ENCODE data around the gene SLC13A3. TPM values are rescaled to one million over a fixed set of nuclear protein-coding genes. Genes with fewer than 3 reads are reported as not detected.

The SLC13A3 gene
- total RNA-seq, 1 experiment from 2014 or later: not detected

DNA sequence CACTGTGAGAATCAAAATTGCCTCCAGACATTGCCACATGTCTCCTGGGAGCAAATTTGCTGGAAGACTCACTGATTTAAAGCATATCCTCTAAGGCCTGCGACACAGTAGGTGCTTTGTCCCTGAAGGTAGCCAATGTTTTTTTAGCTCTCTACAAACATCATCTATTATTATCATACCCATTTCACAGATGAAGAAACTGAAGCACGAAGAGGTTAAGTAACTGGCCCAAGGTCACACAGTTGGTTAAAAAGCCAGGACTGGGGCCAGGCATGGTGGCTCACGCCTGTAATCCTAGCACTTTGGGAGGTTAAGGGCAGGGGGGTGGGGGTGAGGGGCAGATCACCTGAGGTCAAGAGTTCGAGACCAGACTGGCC, 12.4 kb downstream of the SLC13A3 start:
- no peak for DNase-seq
- Histone ChIP-seq H3K4me3 (ENCODE audit: low read length) (no peak overlapping the region), H3K9me3 (ENCODE audit: low read length) (no peaks in the 10 kb centered on the region), H4K20me1 (ENCODE audit: insufficient read depth, low read depth, low read length) (no peaks in the 10 kb centered on the region), H3K36me3 (ENCODE audit: insufficient read depth, low read length) (no peaks in the 10 kb centered on the region), H3K79me2 (ENCODE audit: low read length) (no peaks in the 10 kb centered on the region), H3K9me2 (replicated peaks; ENCODE audit: insufficient read depth, low read length) (no peaks in the 10 kb centered on the region), H3K27ac (ENCODE audit: low read length) (no peak overlapping the region), H3K4me1 (ENCODE audit: low read length) (no peaks in the 10 kb centered on the region), H2AFZ (ENCODE audit: low read length) (no peak overlapping the region), H3K9ac (ENCODE audit: low read length) (no peak overlapping the region), H3K4me2 (ENCODE audit: low read depth, low read length, poor library complexity, severe bottlenecking) (no peak overlapping the region), H3K27me3 (ENCODE audit: low read length) (no peaks in the 10 kb centered on the region)

GRCh38 chr20:46638134-46638897, 12.9 kb downstream of the SLC13A3 start:
- Histone ChIP-seq H3K79me2 (ENCODE audit: low read length) (no peaks in the 10 kb centered on the region), H3K27me3 (ENCODE audit: low read length) (no peaks in the 10 kb centered on the region), H3K4me2 (ENCODE audit: low read depth, low read length, poor library complexity, severe bottlenecking) (no peak overlapping the region), H4K20me1 (ENCODE audit: insufficient read depth, low read depth, low read length) (no peaks in the 10 kb centered on the region), H3K36me3 (ENCODE audit: insufficient read depth, low read length) (no peaks in the 10 kb centered on the region), H3K9me3 (ENCODE audit: low read length) (no peaks in the 10 kb centered on the region), H3K4me3 (ENCODE audit: low read length) (no peak overlapping the region), H3K4me1 (ENCODE audit: low read length) (no peaks in the 10 kb centered on the region), H2AFZ (ENCODE audit: low read length) (no peak overlapping the region), H3K27ac (ENCODE audit: low read length) (no peak overlapping the region), H3K9ac (ENCODE audit: low read length) (no peak overlapping the region), H3K9me2 (replicated peaks; ENCODE audit: insufficient read depth, low read length) (no peaks in the 10 kb centered on the region)
- no peak for DNase-seq

DNA sequence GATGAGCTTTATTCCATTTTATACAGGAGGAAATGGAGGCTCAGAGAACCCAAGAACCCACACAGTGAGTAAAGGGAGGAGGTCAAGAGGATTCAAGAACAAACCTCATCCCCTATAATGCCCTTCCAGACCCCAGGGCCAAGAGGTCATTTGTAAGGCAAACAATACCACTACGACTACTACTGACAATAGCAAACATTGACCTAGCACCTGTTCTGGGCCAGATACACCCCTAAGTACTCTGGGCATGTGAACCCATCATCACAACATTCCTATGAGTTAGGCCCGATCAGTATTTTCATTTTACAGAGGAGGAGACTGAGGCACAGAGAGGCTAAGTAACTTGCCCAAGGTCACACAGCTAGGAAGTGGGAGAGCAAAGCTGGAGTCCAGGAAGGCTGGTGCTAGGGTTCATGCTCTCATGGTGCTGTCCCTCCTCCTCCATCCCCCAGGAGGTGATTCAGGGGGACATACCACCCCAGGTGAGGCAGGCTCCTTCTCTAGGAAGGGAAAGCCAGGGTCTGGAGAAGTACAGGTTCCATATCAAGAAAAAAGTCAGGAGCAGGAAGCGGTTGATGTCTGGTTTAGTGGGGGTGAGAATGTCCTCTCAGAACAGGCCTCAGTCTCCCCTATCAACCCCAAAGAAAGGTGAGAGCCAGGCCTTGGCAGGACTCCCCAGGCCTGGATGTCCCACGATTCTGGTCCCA, 13.7 kb downstream of the SLC13A3 start:
- Histone ChIP-seq H3K27me3 (ENCODE audit: low read length) (no peaks in the 10 kb centered on the region), H3K4me1 (ENCODE audit: low read length) (no peaks in the 10 kb centered on the region), H4K20me1 (ENCODE audit: insufficient read depth, low read depth, low read length) (no peaks in the 10 kb centered on the region), H3K9me2 (replicated peaks; ENCODE audit: insufficient read depth, low read length) (no peaks in the 10 kb centered on the region), H2AFZ (ENCODE audit: low read length) (no peak overlapping the region), H3K36me3 (ENCODE audit: insufficient read depth, low read length) (no peaks in the 10 kb centered on the region), H3K4me3 (ENCODE audit: low read length) (no peak overlapping the region), H3K9me3 (ENCODE audit: low read length) (no peaks in the 10 kb centered on the region), H3K27ac (ENCODE audit: low read length) (no peak overlapping the region), H3K4me2 (ENCODE audit: low read depth, low read length, poor library complexity, severe bottlenecking) (no peak overlapping the region), H3K9ac (ENCODE audit: low read length) (no peak overlapping the region), H3K79me2 (ENCODE audit: low read length) (no peaks in the 10 kb centered on the region)
- DNase-seq: no peak

GRCh38 chr20:46637020-46637419, 14.2 kb downstream of the SLC13A3 start:
- no peak overlapping the region for H3K4me2 ChIP-seq (ENCODE audit: low read depth, low read length, poor library complexity, severe bottlenecking)
- H3K4me3 ChIP-seq (ENCODE audit: low read length): no peak overlapping the region
- H3K9me3 ChIP-seq (ENCODE audit: low read length): no peaks in the 10 kb centered on the region
- no peaks in the 10 kb centered on the region for H4K20me1 ChIP-seq (ENCODE audit: insufficient read depth, low read depth, low read length)
- no peaks in the 10 kb centered on the region for H3K27me3 ChIP-seq (ENCODE audit: low read length)
- H2AFZ ChIP-seq (ENCODE audit: low read length): no peak overlapping the region
- no peaks in the 10 kb centered on the region for H3K9me2 ChIP-seq (replicated peaks; ENCODE audit: insufficient read depth, low read length)
- no peak for DNase-seq
- H3K36me3 ChIP-seq (ENCODE audit: insufficient read depth, low read length): no peaks in the 10 kb centered on the region
- H3K27ac ChIP-seq (ENCODE audit: low read length): no peak overlapping the region
- H3K79me2 ChIP-seq (ENCODE audit: low read length): no peaks in the 10 kb centered on the region
- no peak overlapping the region for H3K9ac ChIP-seq (ENCODE audit: low read length)
- no peaks in the 10 kb centered on the region for H3K4me1 ChIP-seq (ENCODE audit: low read length)

DNA sequence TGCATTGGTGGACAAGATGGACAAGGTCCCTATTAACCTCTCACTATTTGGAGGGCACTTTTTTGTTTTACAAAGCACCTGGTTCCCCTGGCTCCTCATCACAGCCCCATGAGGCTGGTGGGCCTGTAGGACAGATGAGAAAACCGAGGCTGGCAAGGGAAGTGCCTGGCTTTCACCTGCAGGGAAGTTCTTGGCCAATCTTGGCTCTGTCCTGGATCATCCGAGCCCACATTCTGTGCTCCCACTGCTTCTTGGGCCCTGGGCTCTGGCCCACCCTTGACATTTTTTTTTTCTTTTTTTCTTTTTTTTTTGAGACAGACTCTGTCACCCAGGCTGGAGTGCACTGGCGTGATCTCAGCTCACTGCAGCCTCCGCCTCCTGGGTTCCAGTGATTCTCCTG, 14.7 kb downstream of the SLC13A3 start:
- no peak overlapping the region for H3K27ac ChIP-seq (ENCODE audit: low read length)
- no peaks in the 10 kb centered on the region for H3K9me2 ChIP-seq (replicated peaks; ENCODE audit: insufficient read depth, low read length)
- H3K9me3 ChIP-seq (ENCODE audit: low read length): no peaks in the 10 kb centered on the region
- no peaks in the 10 kb centered on the region for H3K79me2 ChIP-seq (ENCODE audit: low read length)
- no peaks in the 10 kb centered on the region for H4K20me1 ChIP-seq (ENCODE audit: insufficient read depth, low read depth, low read length)
- no peaks in the 10 kb centered on the region for H3K27me3 ChIP-seq (ENCODE audit: low read length)
- H3K9ac ChIP-seq (ENCODE audit: low read length): no peak overlapping the region
- H2AFZ ChIP-seq (ENCODE audit: low read length): no peak overlapping the region
- no peak for DNase-seq
- H3K4me2 ChIP-seq (ENCODE audit: low read depth, low read length, poor library complexity, severe bottlenecking): no peak overlapping the region
- H3K4me3 ChIP-seq (ENCODE audit: low read length): no peak overlapping the region
- no peaks in the 10 kb centered on the region for H3K36me3 ChIP-seq (ENCODE audit: insufficient read depth, low read length)
- H3K4me1 ChIP-seq (ENCODE audit: low read length): no peaks in the 10 kb centered on the region

DNA sequence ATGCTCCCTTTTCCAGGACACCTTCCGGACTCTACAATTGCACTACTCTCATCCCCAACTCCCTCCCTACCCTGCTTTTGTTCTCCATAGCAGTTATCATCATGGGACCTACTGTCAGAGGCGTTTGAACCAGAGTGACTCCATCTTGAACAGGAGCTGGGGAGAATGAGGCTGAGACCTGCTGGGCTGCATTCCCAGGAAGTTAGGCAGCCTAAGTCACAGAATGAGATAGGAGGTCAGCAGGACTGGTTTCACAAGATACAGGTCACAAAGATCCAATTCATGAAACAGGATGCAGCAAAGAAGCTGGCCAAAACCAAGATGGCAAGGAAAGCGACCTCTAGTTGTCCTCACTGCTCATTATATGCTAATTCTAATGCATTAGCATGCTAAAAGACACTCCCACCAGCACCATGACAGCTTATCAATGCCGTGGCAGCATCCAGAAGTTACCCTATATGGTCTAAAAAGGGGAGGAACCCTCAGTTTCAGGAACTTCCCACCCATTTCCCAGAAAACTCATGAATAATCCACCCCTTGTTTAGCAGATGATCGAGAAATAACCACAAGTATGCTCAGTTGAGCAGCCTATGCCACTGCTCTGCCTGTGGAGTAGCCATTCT, 15.6 kb downstream of the SLC13A3 start:
- no peaks in the 10 kb centered on the region for H4K20me1 ChIP-seq (ENCODE audit: insufficient read depth, low read depth, low read length)
- H3K27me3 ChIP-seq (ENCODE audit: low read length): no peaks in the 10 kb centered on the region
- H3K4me1 ChIP-seq (ENCODE audit: low read length): no peaks in the 10 kb centered on the region
- no peak overlapping the region for H2AFZ ChIP-seq (ENCODE audit: low read length)
- no peak overlapping the region for H3K4me3 ChIP-seq (ENCODE audit: low read length)
- no peaks in the 10 kb centered on the region for H3K79me2 ChIP-seq (ENCODE audit: low read length)
- H3K36me3 ChIP-seq (ENCODE audit: insufficient read depth, low read length): no peaks in the 10 kb centered on the region
- H3K4me2 ChIP-seq (ENCODE audit: low read depth, low read length, poor library complexity, severe bottlenecking): no peak overlapping the region
- H3K9me3 ChIP-seq (ENCODE audit: low read length): no peaks in the 10 kb centered on the region
- no peak overlapping the region for H3K27ac ChIP-seq (ENCODE audit: low read length)
- H3K9ac ChIP-seq (ENCODE audit: low read length): no peak overlapping the region
- H3K9me2 ChIP-seq (replicated peaks; ENCODE audit: insufficient read depth, low read length): no peaks in the 10 kb centered on the region
- DNase-seq: no peak

GRCh38 chr20:46634528-46634927, 16.7 kb downstream of the SLC13A3 start:
- Histone ChIP-seq H3K27ac (ENCODE audit: low read length) (no peak overlapping the region), H3K9me2 (replicated peaks; ENCODE audit: insufficient read depth, low read length) (no peaks in the 10 kb centered on the region), H3K9me3 (ENCODE audit: low read length) (no peaks in the 10 kb centered on the region), H4K20me1 (ENCODE audit: insufficient read depth, low read depth, low read length) (no peaks in the 10 kb centered on the region), H3K4me2 (ENCODE audit: low read depth, low read length, poor library complexity, severe bottlenecking) (no peak overlapping the region), H3K79me2 (ENCODE audit: low read length) (no peaks in the 10 kb centered on the region), H3K27me3 (ENCODE audit: low read length) (no peaks in the 10 kb centered on the region), H3K9ac (ENCODE audit: low read length) (no peak overlapping the region), H2AFZ (ENCODE audit: low read length) (no peak overlapping the region), H3K36me3 (ENCODE audit: insufficient read depth, low read length) (no peaks in the 10 kb centered on the region), H3K4me1 (ENCODE audit: low read length) (no peaks in the 10 kb centered on the region), H3K4me3 (ENCODE audit: low read length) (no peak overlapping the region)
- DNase-seq: no peak

GRCh38 chr20:46631874-46632446, 19.3 kb downstream of the SLC13A3 start:
- Histone ChIP-seq H4K20me1 (ENCODE audit: insufficient read depth, low read depth, low read length) (no peaks in the 10 kb centered on the region), H3K9ac (ENCODE audit: low read length) (no peak overlapping the region), H3K9me2 (replicated peaks; ENCODE audit: insufficient read depth, low read length) (no peaks in the 10 kb centered on the region), H3K4me3 (ENCODE audit: low read length) (no peak overlapping the region), H3K9me3 (ENCODE audit: low read length) (no peaks in the 10 kb centered on the region), H3K27me3 (ENCODE audit: low read length) (no peaks in the 10 kb centered on the region), H2AFZ (ENCODE audit: low read length) (no peak overlapping the region), H3K27ac (ENCODE audit: low read length) (no peak overlapping the region), H3K4me1 (ENCODE audit: low read length) (no peaks in the 10 kb centered on the region), H3K79me2 (ENCODE audit: low read length) (no peaks in the 10 kb centered on the region), H3K4me2 (ENCODE audit: low read depth, low read length, poor library complexity, severe bottlenecking) (no peak overlapping the region), H3K36me3 (ENCODE audit: insufficient read depth, low read length) (no peaks in the 10 kb centered on the region)
- no peak for DNase-seq

All from Karpas-422 (cell line).